ENCODE measurements around the gene MTMR6.

Gene MTMR6

GRCh38 chr13:25227690-25228089 is 59.6 kb downstream of the MTMR6 start:
- no peak overlapping the region for H3K4me3 ChIP-seq (ENCODE audit: low read length)
- H3K27me3 ChIP-seq (replicated peaks; ENCODE audit: insufficient read depth, low read length) = no peaks in the 10 kb centered on the region
- no peaks in the 10 kb centered on the region for H3F3A ChIP-seq (ENCODE audit: insufficient read depth, low read length)
- H3K79me2 ChIP-seq (ENCODE audit: low read length) = no peaks in the 10 kb centered on the region
- no peak overlapping the region for H3K9ac ChIP-seq (ENCODE audit: low read length)
- H3K4me2 ChIP-seq (ENCODE audit: low read depth, low read length) = no peak overlapping the region
- H4K20me1 ChIP-seq (ENCODE audit: insufficient read depth, low read length) = no peaks in the 10 kb centered on the region
- TF ChIP-seq EZH2phosphoT487 (IDR thresholded peaks at IDR 0.05; ENCODE audit: low read length) = no peak
- no peak for TF ChIP-seq EZH2 (optimal IDR thresholded peaks at IDR 0.05; ENCODE audit: low read depth, low read length)
- no peak for TF ChIP-seq CTCF (IDR thresholded peaks at IDR 0.05; ENCODE audit: low read length)
- no peaks in the 10 kb centered on the region for H3K36me3 ChIP-seq (replicated peaks; ENCODE audit: insufficient read depth, low read length)
- no peaks in the 10 kb centered on the region for H3K9me2 ChIP-seq (replicated peaks; ENCODE audit: insufficient read depth, low read length)
- no peak overlapping the region for H2AFZ ChIP-seq (ENCODE audit: low read length)
- no peak for DNase-seq
- no peak overlapping the region for H3K27ac ChIP-seq (ENCODE audit: low read length)
- H3K4me1 ChIP-seq (ENCODE audit: low read length) = no peaks in the 10 kb centered on the region
- no peaks in the 10 kb centered on the region for H3K9me3 ChIP-seq (replicated peaks; ENCODE audit: insufficient read depth, low read length)

- no peak for DNase-seq
- no peak overlapping the region for H3K4me3 ChIP-seq (ENCODE audit: low read length)
- no peaks in the 10 kb centered on the region for H3F3A ChIP-seq (ENCODE audit: insufficient read depth, low read length)
- no peak overlapping the region for H2AFZ ChIP-seq (ENCODE audit: low read length)
- TF ChIP-seq EZH2phosphoT487 (IDR thresholded peaks at IDR 0.05; ENCODE audit: low read length) (no peak), EZH2 (optimal IDR thresholded peaks at IDR 0.05; ENCODE audit: low read depth, low read length) (no peak), CTCF (IDR thresholded peaks at IDR 0.05; ENCODE audit: low read length) (no peak)
- H3K27ac ChIP-seq (ENCODE audit: low read length) = no peak overlapping the region
- no peak overlapping the region for H3K9ac ChIP-seq (ENCODE audit: low read length)
- no peaks in the 10 kb centered on the region for H3K27me3 ChIP-seq (replicated peaks; ENCODE audit: insufficient read depth, low read length)
- H3K4me1 ChIP-seq (ENCODE audit: low read length) = no peaks in the 10 kb centered on the region
- H4K20me1 ChIP-seq (ENCODE audit: insufficient read depth, low read length) = no peaks in the 10 kb centered on the region
- H3K9me2 ChIP-seq (replicated peaks; ENCODE audit: insufficient read depth, low read length) = no peaks in the 10 kb centered on the region
- H3K79me2 ChIP-seq (ENCODE audit: low read length) = no peaks in the 10 kb centered on the region
- no peaks in the 10 kb centered on the region for H3K36me3 ChIP-seq (replicated peaks; ENCODE audit: insufficient read depth, low read length)
- H3K9me3 ChIP-seq (replicated peaks; ENCODE audit: insufficient read depth, low read length) = no peaks in the 10 kb centered on the region
- no peak overlapping the region for H3K4me2 ChIP-seq (ENCODE audit: low read depth, low read length)
These were observed 61.3 kb downstream of the MTMR6 start for GRCh38 chr13:25225970-25226369.

- Histone ChIP-seq H3K4me2 (ENCODE audit: low read depth, low read length) (no peak overlapping the region), H3K79me2 (ENCODE audit: low read length) (no peaks in the 10 kb centered on the region), H3K9me3 (replicated peaks; ENCODE audit: insufficient read depth, low read length) (no peaks in the 10 kb centered on the region), H3K36me3 (replicated peaks; ENCODE audit: insufficient read depth, low read length) (no peaks in the 10 kb centered on the region), H2AFZ (ENCODE audit: low read length) (no peak overlapping the region), H3K9ac (ENCODE audit: low read length) (no peak overlapping the region), H3K4me1 (ENCODE audit: low read length) (no peaks in the 10 kb centered on the region), H3K9me2 (replicated peaks; ENCODE audit: insufficient read depth, low read length) (no peaks in the 10 kb centered on the region), H3F3A (ENCODE audit: insufficient read depth, low read length) (no peaks in the 10 kb centered on the region), H3K27me3 (replicated peaks; ENCODE audit: insufficient read depth, low read length) (no peaks in the 10 kb centered on the region), H3K27ac (ENCODE audit: low read length) (no peak overlapping the region), H3K4me3 (ENCODE audit: low read length) (no peak overlapping the region), H4K20me1 (ENCODE audit: insufficient read depth, low read length) (no peaks in the 10 kb centered on the region)
- no peak for DNase-seq
- no peak for TF ChIP-seq EZH2phosphoT487 (IDR thresholded peaks at IDR 0.05; ENCODE audit: low read length)
- no peak for TF ChIP-seq EZH2 (optimal IDR thresholded peaks at IDR 0.05; ENCODE audit: low read depth, low read length)
- TF ChIP-seq CTCF (IDR thresholded peaks at IDR 0.05; ENCODE audit: low read length) = no peak
These were observed 63.1 kb downstream of the MTMR6 start for GRCh38 chr13:25224151-25224550.

Measured in MM.1S (cell line).